ENCODE results near the gene XXYLT1.

Gene XXYLT1

GRCh38 chr3:195164573-195165264, 106.2 kb downstream of the XXYLT1 start:
- no peak for DNase-seq

- no peak for DNase-seq
Observed at GRCh38 chr3:195163719-195164572, 107.0 kb downstream of the XXYLT1 start.

GRCh38 chr3:195162816-195163215, 108.1 kb downstream of the XXYLT1 start:
- DNase-seq = no peak

GRCh38 chr3:195162033-195162669, 108.8 kb downstream of the XXYLT1 start:
- DNase-seq = no peak

GRCh38 chr3:195160908-195161434, 110.0 kb downstream of the XXYLT1 start:
- DNase-seq = no peak

- no peak for DNase-seq
Observed at GRCh38 chr3:195160257-195160898, 110.6 kb downstream of the XXYLT1 start.

- DNase-seq = no peak
Observed at GRCh38 chr3:195159814-195160165, 111.2 kb downstream of the XXYLT1 start.

- no peak for DNase-seq
Observed at GRCh38 chr3:195159117-195159813, 111.7 kb downstream of the XXYLT1 start.

- no peak for DNase-seq
Observed at GRCh38 chr3:195156286-195156890, 114.6 kb downstream of the XXYLT1 start.

- no peak for DNase-seq
Observed at GRCh38 chr3:195155570-195156241, 115.3 kb downstream of the XXYLT1 start.

GRCh38 chr3:195154793-195155535, 116.0 kb downstream of the XXYLT1 start:
- no peak for DNase-seq

- no peak for DNase-seq
Observed at GRCh38 chr3:195154111-195154791, 116.7 kb downstream of the XXYLT1 start.

- DNase-seq = no peak
Observed at GRCh38 chr3:195153653-195154052, 117.3 kb downstream of the XXYLT1 start.

- DNase-seq = no peak
Observed at GRCh38 chr3:195153130-195153529, 117.8 kb downstream of the XXYLT1 start.

GRCh38 chr3:195151866-195152541, 119.0 kb downstream of the XXYLT1 start:
- no peak for DNase-seq

- DNase-seq = no peak
Observed at GRCh38 chr3:195151402-195151801, 119.6 kb downstream of the XXYLT1 start.

- no peak for DNase-seq
Observed at GRCh38 chr3:195150181-195151118, 120.5 kb downstream of the XXYLT1 start.

All from activated naive CD4-positive, alpha-beta T cell treated with anti-CD3 and anti-CD28 coated beads, Interleukin-2, amount 50 U/mL, for 16 hours (primary cell).